ENCODE data around the gene JAZF1.

Gene JAZF1

GRCh38 chr7:28124413-28124812 is 56.2 kb downstream of the JAZF1 start:
- no peak overlapping the region for H3K27ac ChIP-seq (ENCODE audit: low read depth, low read length, poor library complexity, severe bottlenecking)
- H3F3A ChIP-seq (ENCODE audit: insufficient read depth, low read length), result no peaks in the 10 kb centered on the region
- no peak overlapping the region for H3K4me2 ChIP-seq (ENCODE audit: low read length)
- H3K36me3 ChIP-seq (ENCODE audit: insufficient read depth, low read length), result no peaks in the 10 kb centered on the region
- no peaks in the 10 kb centered on the region for H3K9me3 ChIP-seq (ENCODE audit: low read length)
- no peaks in the 10 kb centered on the region for H4K20me1 ChIP-seq (ENCODE audit: insufficient read depth, low read length)
- H3K27me3 ChIP-seq (ENCODE audit: insufficient read depth, low read length), result no peaks in the 10 kb centered on the region
- no peak overlapping the region for H3K4me3 ChIP-seq (ENCODE audit: low read depth, low read length, poor library complexity, severe bottlenecking)
- no peaks in the 10 kb centered on the region for H3K4me1 ChIP-seq (ENCODE audit: insufficient read depth, low read length, severe bottlenecking)
- no peak overlapping the region for H3K9ac ChIP-seq (ENCODE audit: low read length)
- H2AFZ ChIP-seq (ENCODE audit: low read length), result no peak overlapping the region
- H3K9me2 ChIP-seq (ENCODE audit: low read depth, low read length), result no peaks in the 10 kb centered on the region
- no peaks in the 10 kb centered on the region for H3K79me2 ChIP-seq (ENCODE audit: insufficient read depth, low read length)
- no peak for TF ChIP-seq EZH2 (IDR thresholded peaks at IDR 0.05; ENCODE audit: borderline replicate concordance, low read length)
- TF ChIP-seq CTCF (IDR thresholded peaks at IDR 0.05; ENCODE audit: low read length), result no peak

GRCh38 chr7:28123752-28124151 is 56.8 kb downstream of the JAZF1 start:
- Histone ChIP-seq H3K9me3 (ENCODE audit: low read length) (no peaks in the 10 kb centered on the region), H2AFZ (ENCODE audit: low read length) (no peak overlapping the region), H3K4me2 (ENCODE audit: low read length) (no peak overlapping the region), H3K27ac (ENCODE audit: low read depth, low read length, poor library complexity, severe bottlenecking) (no peak overlapping the region), H3K9me2 (ENCODE audit: low read depth, low read length) (no peaks in the 10 kb centered on the region), H3K27me3 (ENCODE audit: insufficient read depth, low read length) (no peaks in the 10 kb centered on the region), H3K4me1 (ENCODE audit: insufficient read depth, low read length, severe bottlenecking) (no peaks in the 10 kb centered on the region), H3K4me3 (ENCODE audit: low read depth, low read length, poor library complexity, severe bottlenecking) (no peak overlapping the region), H4K20me1 (ENCODE audit: insufficient read depth, low read length) (no peaks in the 10 kb centered on the region), H3F3A (ENCODE audit: insufficient read depth, low read length) (no peaks in the 10 kb centered on the region), H3K36me3 (ENCODE audit: insufficient read depth, low read length) (no peaks in the 10 kb centered on the region), H3K79me2 (ENCODE audit: insufficient read depth, low read length) (no peaks in the 10 kb centered on the region), H3K9ac (ENCODE audit: low read length) (no peak overlapping the region)
- TF ChIP-seq EZH2 (IDR thresholded peaks at IDR 0.05; ENCODE audit: borderline replicate concordance, low read length) (no peak), CTCF (IDR thresholded peaks at IDR 0.05; ENCODE audit: low read length) (no peak)

GRCh38 chr7:28121496-28121895 is 59.1 kb downstream of the JAZF1 start:
- Histone ChIP-seq H3K27ac (ENCODE audit: low read depth, low read length, poor library complexity, severe bottlenecking) (no peak overlapping the region), H3K9me3 (ENCODE audit: low read length) (no peaks in the 10 kb centered on the region), H2AFZ (ENCODE audit: low read length) (no peak overlapping the region), H3F3A (ENCODE audit: insufficient read depth, low read length) (no peaks in the 10 kb centered on the region), H3K36me3 (ENCODE audit: insufficient read depth, low read length) (no peaks in the 10 kb centered on the region), H3K79me2 (ENCODE audit: insufficient read depth, low read length) (no peaks in the 10 kb centered on the region), H3K9ac (ENCODE audit: low read length) (no peak overlapping the region), H3K27me3 (ENCODE audit: insufficient read depth, low read length) (no peaks in the 10 kb centered on the region), H3K4me3 (ENCODE audit: low read depth, low read length, poor library complexity, severe bottlenecking) (no peak overlapping the region), H3K4me1 (ENCODE audit: insufficient read depth, low read length, severe bottlenecking) (no peaks in the 10 kb centered on the region), H3K9me2 (ENCODE audit: low read depth, low read length) (no peaks in the 10 kb centered on the region; the same call in 1 of the 2 replicates), H3K4me2 (ENCODE audit: low read length) (no peak overlapping the region), H4K20me1 (ENCODE audit: insufficient read depth, low read length) (no peaks in the 10 kb centered on the region; the same call in 1 of the 2 replicates)
- TF ChIP-seq CTCF (IDR thresholded peaks at IDR 0.05; ENCODE audit: low read length) (no peak), EZH2 (IDR thresholded peaks at IDR 0.05; ENCODE audit: borderline replicate concordance, low read length) (no peak)

Measured in OCI-LY1 (cell line).